K562 (cell line): ENCODE measurements around the gene GLIS1. TPM values are rescaled to one million over a fixed set of nuclear protein-coding genes. Genes with fewer than 3 reads are reported as not detected.

ENCODE experiments used
- BRD4 ChIP-seq: fragments of 200-600 bp; sonication (generic); IDR thresholded peaks from 2 replicates; pipeline ENCODE4 v1.6.1; 2017; ENCODE audit warnings: inconsistent platforms
- CBFB ChIP-seq: sonication (generic); formaldehyde crosslinking; IDR thresholded peaks from 2 replicates; pipeline ENCODE4 v1.4.0; 2020; ENCODE audit warnings: mild to moderate bottlenecking, missing genetic modification reagents
- E2F8 ChIP-seq: fragments of 450-650 bp; IDR thresholded peaks from 2 replicates; pipeline ENCODE4 v1.7.1; 2018; ENCODE audit warnings: mild to moderate bottlenecking, low read depth; ENCODE audit not compliant: partially characterized antibody
- JUNB ChIP-seq: fragments of 450-650 bp; formaldehyde crosslinking; conservative IDR thresholded peaks from 2 replicates; pipeline ENCODE4 v1.4.0; 2020; ENCODE audit warnings: mild to moderate bottlenecking
- L3MBTL2 ChIP-seq: fragments of 450-650 bp; IDR thresholded peaks from 2 replicates; pipeline ENCODE4 v1.6.1; 2016; ENCODE audit warnings: mild to moderate bottlenecking, moderate library complexity
- LCOR ChIP-seq: sonication (generic); formaldehyde crosslinking; IDR thresholded peaks from 2 replicates; pipeline ENCODE4 v1.8.0; 2022; ENCODE audit warnings: mild to moderate bottlenecking, missing genetic modification reagents
- RNF2 ChIP-seq: sonication (generic); IDR thresholded peaks from 2 replicates; pipeline ENCODE4 v1.6.1; 2016
- ZBTB33 ChIP-seq: sonication (generic); formaldehyde crosslinking; IDR thresholded peaks from 2 replicates; pipeline ENCODE4 v1.8.1; 2023; ENCODE audit warnings: mild to moderate bottlenecking, missing genetic modification reagents
- ZNF217 ChIP-seq: sonication (generic); formaldehyde crosslinking; IDR thresholded peaks from 2 replicates; pipeline ENCODE4 v1.8.0; 2022; ENCODE audit warnings: mild to moderate bottlenecking, missing genetic modification reagents
- ZZZ3 ChIP-seq: fragments of 450-650 bp; IDR thresholded peaks from 2 replicates; pipeline ENCODE4 v1.6.1; 2016; ENCODE audit warnings: antibody characterized with exemption, mild to moderate bottlenecking, moderate library complexity
- polyA plus RNA-seq, 8 experiments: library from polyadenylated mRNA; depleted of rRNA in 4 of 8; stranded (reverse) in 5 of 8; unstranded in 3 of 8; fragments of >200 nt; fragmentation: Nextera tagmentation in 2 of 8; fragmentation: Illumina TruSeq in 1 of 8; extraction: Ambion mirVana in 2 of 8; extraction: Trizol in 1 of 8; gene quantifications; 2 replicates each; pipeline versions ENCODE4 v1.2.1 to v1.2.3, GENCODE V29; 2011 to 2014; ENCODE audit warnings: inconsistent platforms in 1 of 8, missing spikeins in 1 of 8
- total RNA-seq, 7 experiments: library from RNA; depleted of rRNA in 6 of 7; stranded (reverse); fragments of >200 nt in 6 of 7; fragmentation: Illumina TruSeq in 2 of 7; extraction: Trizol in 2 of 7; gene quantifications; 2 replicates each; pipeline versions ENCODE4 v1.2.1 to v1.2.3, GENCODE V29; 2011 to 2021; ENCODE audit warnings: low replicate concordance in 1 of 7
- TF ChIP-seq, protein P1 (sequence below), 2 experiments: IDR thresholded peaks; 2 replicates each; pipeline ENCODE4 v1.6.1; 2011; ENCODE audit warnings: borderline replicate concordance in 1 of 2, control low read depth in 1 of 2, low read depth in 1 of 2, low read length in 1 of 2, mild to moderate bottlenecking in 1 of 2, mixed read lengths in 1 of 2, moderate library complexity in 1 of 2; ENCODE audit not compliant: insufficient read depth in 1 of 2, insufficient read length in 1 of 2, poor library complexity in 1 of 2, severe bottlenecking in 1 of 2; ENCODE audit errors: extremely low read depth in 1 of 2

GLIS1 gene
- total and polyA plus RNA-seq, 9 of the 15 experiments (the other 6 are each of a cell fraction or from before 2014, with no cell fraction given), result not detected

GRCh38 chr1:53460211-53460634 is 278.7 kb downstream of the GLIS1 start (continued):
- TF ChIP-seq, protein P1, sequence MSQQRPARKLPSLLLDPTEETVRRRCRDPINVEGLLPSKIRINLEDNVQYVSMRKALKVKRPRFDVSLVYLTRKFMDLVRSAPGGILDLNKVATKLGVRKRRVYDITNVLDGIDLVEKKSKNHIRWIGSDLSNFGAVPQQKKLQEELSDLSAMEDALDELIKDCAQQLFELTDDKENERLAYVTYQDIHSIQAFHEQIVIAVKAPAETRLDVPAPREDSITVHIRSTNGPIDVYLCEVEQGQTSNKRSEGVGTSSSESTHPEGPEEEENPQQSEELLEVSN (IDR thresholded peaks at IDR 0.05; ENCODE audit: borderline replicate concordance in 1 of 2, extremely low read depth in 1 of 2, insufficient read depth in 1 of 2, insufficient read length in 1 of 2, low read depth in 1 of 2, low read length in 1 of 2, poor library complexity in 1 of 2, severe bottlenecking in 1 of 2), result peak; percentile 98
- TF ChIP-seq ZBTB33 (CRISPR knock-in tag), result peak; percentile 96
- peak; percentile 60; the same call in 1 of the 2 replicates for TF ChIP-seq RNF2
- no peak for TF ChIP-seq JUNB (CRISPR knock-in tag)
- no peak for TF ChIP-seq ZNF217 (CRISPR knock-in tag)
- peak; percentile 100 for TF ChIP-seq L3MBTL2
- TF ChIP-seq E2F8, result peak; percentile 41
- no peak for TF ChIP-seq BRD4
- TF ChIP-seq CBFB, result no peak
- no peak for TF ChIP-seq ZZZ3
- peak; percentile 63; the same call in 1 of the 2 replicates for TF ChIP-seq LCOR
